NCI-H2081 (cell line): ENCODE measurements around the gene HOXB9.

ENCODE experiments used
- DNase-seq, 2 experiments: peaks; one replicate each; lab custom pipeline; 2025; lab: John Stamatoyannopoulos, UW

HOXB9 gene

GRCh38 chr17:48624118-48624517 lies 2.0 kb downstream of the HOXB9 start:
- DNase-seq: no peak

- DNase-seq: no peak
Observed at GRCh38 chr17:48623583-48623982, 2.6 kb downstream of the HOXB9 start.

GRCh38 chr17:48622857-48623256 lies 3.3 kb downstream of the HOXB9 start:
- no peak for DNase-seq

- DNase-seq: no peak
Observed at GRCh38 chr17:48621410-48622392, 4.5 kb downstream of the HOXB9 start.

GRCh38 chr17:48620461-48621139 lies 5.6 kb downstream of the HOXB9 start:
- DNase-seq: no peak

- DNase-seq: no peak
Observed at GRCh38 chr17:48619826-48620449, 6.2 kb downstream of the HOXB9 start.

GRCh38 chr17:48618256-48618896 lies 7.8 kb downstream of the HOXB9 start:
- peak; percentile 84 to 90 for DNase-seq

GRCh38 chr17:48617471-48618255 lies 8.5 kb downstream of the HOXB9 start:
- DNase-seq: no peak

- no peak for DNase-seq
Observed at GRCh38 chr17:48616717-48617470, 9.3 kb downstream of the HOXB9 start.

GRCh38 chr17:48615963-48616716 lies 10.0 kb downstream of the HOXB9 start:
- no peak for DNase-seq

- no peak for DNase-seq
Observed at GRCh38 chr17:48615047-48615962, 10.9 kb downstream of the HOXB9 start, which contains the start of gene HOXB8. HOXB8 (minus strand) TSS chr17:48615292; CDS start chr17:48614704, 588 bp downstream.

GRCh38 chr17:48613862-48614694 lies 12.1 kb downstream of the HOXB9 start:
- DNase-seq: peak in 1 of 2 experiments; percentile 54

GRCh38 chr17:48612854-48613691 lies 13.1 kb downstream of the HOXB9 start:
- DNase-seq: peak in 1 of 2 experiments; percentile 45

GRCh38 chr17:48612456-48612853 lies 13.7 kb downstream of the HOXB9 start:
- peak in 1 of 2 experiments; percentile 78 for DNase-seq

GRCh38 chr17:48611681-48612455 lies 14.3 kb downstream of the HOXB9 start:
- peak; percentile 95 to 97 for DNase-seq

GRCh38 chr17:48611213-48611612 lies 14.9 kb downstream of the HOXB9 start:
- peak in 1 of 2 experiments; percentile 62 for DNase-seq
